HG03565 (cell line): Measurements from ENCODE around the gene MRPL39.

Experiments
- ATAC-seq: cut with Tn5 transposase; IDR thresholded peaks from one replicate; pipeline ENCODE4 v1.9.1; 2021; ENCODE audit warnings: mild to moderate bottlenecking, moderate library complexity; ENCODE audit not compliant: unreplicated experiment

MRPL39 gene

DNA sequence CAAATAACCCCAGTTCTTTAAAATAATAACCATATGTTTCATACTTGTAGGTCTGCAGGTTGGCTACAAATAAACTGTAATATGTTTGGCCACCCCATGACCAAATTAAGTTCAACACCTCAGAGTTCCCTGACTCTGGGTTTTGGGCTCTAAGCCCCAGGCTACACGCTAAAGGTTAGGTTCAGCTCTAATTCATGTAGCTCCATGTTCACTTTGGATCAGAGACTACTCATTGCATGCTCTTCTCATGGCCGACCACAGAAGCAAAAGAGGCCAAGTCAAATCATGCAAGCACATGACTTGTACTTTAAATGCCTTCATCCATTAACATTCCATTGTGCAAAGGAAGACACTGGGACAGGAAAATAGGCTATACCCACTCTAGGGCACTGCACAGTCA is 66.2 kb downstream of the MRPL39 start:
- ATAC-seq, result no peak

DNA sequence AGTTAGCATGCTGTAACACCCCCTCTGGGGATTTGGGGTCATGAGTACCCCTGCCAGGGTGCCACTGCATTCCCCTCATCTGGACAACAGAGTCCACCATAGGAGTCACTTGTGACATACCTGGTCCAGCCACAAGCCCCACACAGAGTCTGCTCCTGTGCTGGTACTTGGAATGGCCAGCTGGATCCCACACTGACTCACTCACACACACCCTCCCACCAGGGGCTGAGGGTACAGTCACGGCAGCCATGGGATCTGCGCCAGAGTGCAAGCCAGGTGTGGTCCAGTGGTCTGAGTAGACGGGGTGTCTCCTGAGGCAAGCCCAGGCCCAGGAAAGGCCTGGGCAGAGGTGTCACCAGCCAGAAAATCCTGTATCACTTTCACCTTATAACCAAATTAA is 67.7 kb downstream of the MRPL39 start:
- ATAC-seq, result no peak

DNA sequence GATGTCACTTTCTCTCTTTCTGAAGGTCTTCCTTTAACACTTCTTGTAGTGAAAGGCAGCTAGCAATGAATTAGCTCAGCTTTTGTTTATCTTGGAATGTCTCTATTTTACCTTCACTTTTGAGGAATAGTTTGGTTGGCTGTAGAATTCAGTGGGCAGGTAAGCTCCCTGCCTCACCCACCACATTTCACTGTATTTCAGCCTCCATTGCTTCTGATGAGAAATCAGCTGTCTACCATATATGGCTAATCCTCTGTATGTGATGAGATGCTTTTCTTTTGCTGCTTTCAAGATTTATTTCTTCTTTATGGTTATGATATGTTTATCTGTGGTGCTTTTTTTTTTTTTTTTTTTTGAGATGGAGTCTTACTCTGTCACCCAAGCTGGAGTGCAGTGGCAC is 70.1 kb downstream of the MRPL39 start:
- no peak for ATAC-seq

DNA sequence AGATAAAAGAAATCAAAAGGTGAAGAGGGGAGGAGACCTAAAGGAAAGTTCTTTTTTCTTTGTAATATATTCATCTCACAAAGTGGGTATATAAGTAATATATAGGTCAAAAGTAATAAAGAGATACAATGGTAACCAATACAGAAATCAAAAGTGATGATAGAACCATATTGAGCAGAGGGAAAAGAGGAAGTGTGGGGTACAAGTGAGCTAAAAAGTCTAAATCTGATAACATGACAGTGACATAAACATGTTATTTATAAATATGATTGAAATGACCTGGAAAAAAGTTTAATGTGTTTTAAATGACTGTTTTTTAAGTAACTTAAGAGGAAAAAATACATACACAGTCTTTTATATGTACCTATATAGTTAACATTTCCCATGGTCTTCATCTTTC is 70.5 kb downstream of the MRPL39 start:
- ATAC-seq, result no peak

DNA sequence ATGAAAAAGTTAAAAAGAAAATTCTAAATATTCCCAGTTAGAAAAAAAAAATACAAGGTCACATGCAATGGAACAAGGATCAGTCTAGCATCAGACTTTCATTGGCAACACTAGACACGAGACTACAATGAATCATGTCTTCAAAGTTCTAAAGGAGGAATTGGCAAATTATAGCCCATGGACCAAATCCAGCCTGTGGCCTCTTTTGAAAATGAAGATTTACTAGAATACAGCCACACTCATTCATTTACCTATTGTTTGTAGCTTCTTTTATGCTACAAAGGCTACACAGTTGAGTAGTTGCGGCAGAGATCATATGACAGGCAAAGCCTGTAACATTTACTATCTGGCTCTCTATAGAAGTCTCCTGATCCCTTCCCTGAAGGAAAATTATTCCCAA is 71.4 kb downstream of the MRPL39 start:
- ATAC-seq, result no peak
